Activated T-cell treated with anti-CD3 and anti-CD28 coated beads, Interleukin-2, amount 50 U/mL, for 4 hours (primary cell): Measurements from ENCODE around the gene DDX10. TPM values are rescaled to one million over a fixed set of nuclear protein-coding genes. Genes with fewer than 3 reads are reported as not detected.
"Not testable (repeated sequence)": the region's sequence is repeated elsewhere in the genome, so short reads cannot be mapped to it uniquely, and the experiment has no call there.

Experiments
- ATAC-seq, 2 donors: fragments of 200-7000 bp; cut with Tn5 transposase; one replicate each; pipeline ENCODE4 v1.10.0; 2021
- DNase-seq: peaks from one replicate; pipeline ENCODE4 v3.0.0-alpha.2; 2020
- H3K27me3 Mint-ChIP-seq: one replicate; pipeline ENCODE4 v1.8.0; 2021; ENCODE audit warnings: low read depth, mixed read lengths
- H3K36me3 Mint-ChIP-seq: one replicate; pipeline ENCODE4 v1.8.0; 2022; ENCODE audit warnings: mixed read lengths; ENCODE audit not compliant: insufficient read depth
- H3K4me1 Mint-ChIP-seq: one replicate; pipeline ENCODE4 v1.8.0; 2021; ENCODE audit warnings: low read depth, mixed read lengths
- H3K4me3 Mint-ChIP-seq: one replicate; pipeline ENCODE4 v1.8.0; 2021; ENCODE audit warnings: mild to moderate bottlenecking, moderate library complexity, mixed read lengths
- H3K9me3 Mint-ChIP-seq: one replicate; pipeline ENCODE4 v1.8.0; 2021; ENCODE audit warnings: mixed read lengths
- total RNA-seq, 3 donors: library from RNA; stranded (reverse); gene quantifications; one replicate each; pipeline ENCODE4 v1.2.1, GENCODE V29; 2021

The DDX10 gene
- total RNA-seq, 3 donors from 2014 or later, result 85.7 to 94.2 (median 91.8) TPM

- H3K9me3 Mint-ChIP-seq, result no peaks in the 10 kb centered on the region
- no peaks in the 10 kb centered on the region for H3K27me3 Mint-ChIP-seq
- peaks cover 2% of the 10 kb centered on the region for H3K36me3 Mint-ChIP-seq
- DNase-seq, result no peak
- H3K4me3 Mint-ChIP-seq, result no peak overlapping the region
- H3K4me1 Mint-ChIP-seq, result peaks cover 36% of the 10 kb centered on the region
- peak in 1 of 2 donors; percentile 25 for ATAC-seq
These were observed 125.8 kb downstream of the DDX10 start for GRCh38 chr11:108790501-108791299.

- Mint-ChIP-seq H3K4me3 (no peak overlapping the region), H3K36me3 (peaks cover 7% of the 10 kb centered on the region), H3K9me3 (peaks cover 3% of the 10 kb centered on the region), H3K4me1 (peaks cover 31% of the 10 kb centered on the region), H3K27me3 (no peaks in the 10 kb centered on the region)
- DNase-seq (no peak), ATAC-seq (no peak)
These were observed 128.3 kb downstream of the DDX10 start for GRCh38 chr11:108793138-108793537.

DNA sequence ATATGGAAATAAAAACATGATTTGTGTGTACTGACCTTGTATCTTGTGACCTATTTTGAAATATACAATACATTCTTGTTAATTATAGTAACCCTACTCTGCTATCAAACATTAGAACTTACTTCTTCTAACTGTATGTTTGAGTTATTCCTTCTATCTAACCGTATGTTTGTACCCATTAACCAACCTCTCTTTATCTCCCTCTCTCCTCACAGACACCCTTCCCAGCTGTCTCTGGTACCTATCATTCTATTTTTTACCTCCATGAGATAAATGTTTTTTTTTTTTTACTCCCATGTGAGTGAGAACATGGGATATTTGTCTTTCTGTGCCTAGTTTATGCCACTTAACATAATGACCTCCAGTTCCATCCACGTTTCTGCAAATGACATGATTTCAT is 128.7 kb downstream of the DDX10 start:
- ATAC-seq (no peak), DNase-seq (no peak)
- Mint-ChIP-seq H3K9me3 (peaks cover 3% of the 10 kb centered on the region), H3K36me3 (peaks cover 7% of the 10 kb centered on the region), H3K4me3 (no peak overlapping the region), H3K4me1 (peaks cover 28% of the 10 kb centered on the region), H3K27me3 (no peaks in the 10 kb centered on the region)

GRCh38 chr11:108796551-108796950 is 131.7 kb downstream of the DDX10 start:
- ATAC-seq (no peak), DNase-seq (no peak)
- H3K27me3 Mint-ChIP-seq, result no peaks in the 10 kb centered on the region
- H3K9me3 Mint-ChIP-seq, result peaks cover 3% of the 10 kb centered on the region
- H3K36me3 Mint-ChIP-seq, result peaks cover 9% of the 10 kb centered on the region
- no peak overlapping the region for H3K4me3 Mint-ChIP-seq
- peaks cover 5% of the 10 kb centered on the region for H3K4me1 Mint-ChIP-seq

GRCh38 chr11:108797578-108798100 is 132.8 kb downstream of the DDX10 start:
- no peak for DNase-seq
- peaks cover 9% of the 10 kb centered on the region for H3K36me3 Mint-ChIP-seq

GRCh38 chr11:108802492-108802891 is 137.6 kb downstream of the DDX10 start:
- DNase-seq (no peak), ATAC-seq (no peak)
- Mint-ChIP-seq H3K36me3 (peaks cover 8% of the 10 kb centered on the region), H3K9me3 (peaks cover 3% of the 10 kb centered on the region), H3K4me1 (peaks cover 3% of the 10 kb centered on the region), H3K27me3 (no peaks in the 10 kb centered on the region), H3K4me3 (no peak overlapping the region)

More at GRCh38 chr11:108797578-108798100, 132.8 kb downstream of the DDX10 start:
- Mint-ChIP-seq H3K4me3 (no peak overlapping the region), H3K4me1 (peaks cover 5% of the 10 kb centered on the region), H3K27me3 (no peaks in the 10 kb centered on the region), H3K9me3 (peaks cover 3% of the 10 kb centered on the region)
- ATAC-seq, result no peak

DNA sequence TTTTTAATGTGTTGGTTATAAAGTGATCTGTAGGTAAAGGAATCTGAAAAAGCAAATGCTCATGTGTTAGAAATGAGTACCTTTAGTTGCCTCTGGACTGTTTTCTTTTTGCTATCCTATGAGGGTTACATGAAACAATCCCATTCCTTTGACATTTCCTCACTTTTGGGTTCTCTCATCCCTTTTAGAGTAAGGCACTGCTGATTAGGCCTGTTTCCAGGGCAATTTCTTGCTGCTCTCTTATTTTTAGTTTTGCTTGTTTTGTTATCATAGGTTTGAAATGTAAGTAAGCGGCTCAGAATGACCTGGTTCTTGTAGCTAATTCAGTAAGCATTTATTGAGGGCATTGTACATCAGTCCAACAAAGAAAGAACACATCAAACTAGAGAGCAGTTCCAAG is 138.9 kb downstream of the DDX10 start:
- no peaks in the 10 kb centered on the region for H3K27me3 Mint-ChIP-seq
- H3K4me3 Mint-ChIP-seq, result no peak overlapping the region
- H3K9me3 Mint-ChIP-seq, result peaks cover 3% of the 10 kb centered on the region
- no peak for DNase-seq
- ATAC-seq, result no peak
- peaks cover 9% of the 10 kb centered on the region for H3K36me3 Mint-ChIP-seq
- H3K4me1 Mint-ChIP-seq, result no peaks in the 10 kb centered on the region

DNA sequence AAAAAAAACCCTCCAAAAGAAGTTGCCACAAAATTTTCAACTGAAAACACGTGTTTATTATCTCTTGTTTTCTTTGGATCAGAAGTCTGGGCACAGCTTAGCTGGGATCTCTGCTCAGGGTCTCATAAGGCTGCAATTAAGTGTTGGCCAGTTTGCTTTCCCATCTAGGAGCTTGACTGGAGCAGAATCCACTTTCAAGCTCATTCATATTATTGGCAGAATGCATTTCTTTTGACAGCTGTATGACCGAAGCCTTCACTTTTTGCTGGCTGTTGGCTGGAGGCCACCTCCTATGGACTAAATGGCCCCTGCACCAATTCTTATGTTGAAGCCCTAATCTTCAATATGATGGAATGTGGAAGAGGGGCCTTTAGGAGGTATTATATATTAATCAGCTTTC is 139.6 kb downstream of the DDX10 start:
- ATAC-seq, result no peak
- H3K4me1 Mint-ChIP-seq, result peaks cover 5% of the 10 kb centered on the region
- H3K36me3 Mint-ChIP-seq, result peaks cover 11% of the 10 kb centered on the region

GRCh38 chr11:108805030-108805429 is 140.2 kb downstream of the DDX10 start:
- no peak for DNase-seq
- Mint-ChIP-seq H3K36me3 (peaks cover 15% of the 10 kb centered on the region), H3K4me3 (no peak overlapping the region), H3K9me3 (peaks cover 3% of the 10 kb centered on the region), H3K4me1 (peaks cover 5% of the 10 kb centered on the region), H3K27me3 (no peaks in the 10 kb centered on the region)
- no peak for ATAC-seq

More for the DNA sequence above, 139.6 kb downstream of the DDX10 start:
- DNase-seq, result no peak
- Mint-ChIP-seq H3K9me3 (peaks cover 3% of the 10 kb centered on the region), H3K27me3 (no peaks in the 10 kb centered on the region), H3K4me3 (no peak overlapping the region)

DNA sequence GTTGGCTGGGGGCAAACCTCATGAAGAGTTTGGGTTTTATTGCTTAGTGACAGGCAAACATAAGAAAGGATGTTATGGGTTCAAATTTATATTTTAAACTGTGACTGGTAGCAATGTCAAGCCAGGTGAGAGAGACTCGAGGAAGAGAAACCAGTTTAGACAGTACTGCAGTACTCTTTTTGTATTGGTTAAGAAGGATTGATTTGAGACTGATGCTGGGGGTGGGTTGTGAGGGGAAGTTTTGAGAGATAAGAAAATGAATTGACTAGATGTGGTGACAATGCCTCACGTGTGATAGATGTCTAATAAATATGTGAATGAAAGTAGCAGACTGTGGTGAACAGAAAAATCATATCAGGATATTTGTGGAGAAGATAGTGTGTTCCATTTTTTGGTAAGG is 142.4 kb downstream of the DDX10 start:
- Mint-ChIP-seq H3K9me3 (peaks cover 3% of the 10 kb centered on the region), H3K27me3 (no peaks in the 10 kb centered on the region), H3K36me3 (peaks cover 18% of the 10 kb centered on the region), H3K4me1 (peaks cover 5% of the 10 kb centered on the region), H3K4me3 (no peak overlapping the region)
- ATAC-seq, result peak; percentile 27 to 48
- no peak for DNase-seq

- H3K4me3 Mint-ChIP-seq, result no peak overlapping the region
- no peaks in the 10 kb centered on the region for H3K9me3 Mint-ChIP-seq
- H3K36me3 Mint-ChIP-seq, result peaks cover 20% of the 10 kb centered on the region
- DNase-seq, result no peak
- H3K27me3 Mint-ChIP-seq, result no peaks in the 10 kb centered on the region
- peaks cover 7% of the 10 kb centered on the region for H3K4me1 Mint-ChIP-seq
- ATAC-seq, result no peak
These were observed 148.2 kb downstream of the DDX10 start for GRCh38 chr11:108813086-108813485.

DNA sequence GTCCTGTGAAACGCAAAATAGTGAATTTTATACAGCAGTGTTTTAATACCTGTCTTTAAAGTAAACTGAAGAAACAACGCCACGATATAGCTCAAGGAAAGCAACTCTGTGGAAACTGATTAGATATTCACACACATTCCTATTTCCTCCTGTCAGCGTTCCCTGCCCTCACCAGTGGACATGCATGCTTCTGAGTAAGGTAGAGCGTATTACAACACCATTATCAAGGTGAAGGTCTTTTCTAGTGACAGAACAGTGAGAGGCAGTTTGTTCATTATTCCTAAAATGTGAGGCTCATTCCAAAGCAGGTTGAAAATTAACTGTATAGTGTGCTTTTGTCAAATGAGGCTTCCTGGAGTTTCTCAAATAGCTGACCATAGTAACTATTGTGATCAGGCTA is 153.1 kb downstream of the DDX10 start:
- Mint-ChIP-seq H3K4me1 (peaks cover 3% of the 10 kb centered on the region), H3K4me3 (no peak overlapping the region), H3K27me3 (no peaks in the 10 kb centered on the region), H3K9me3 (no peaks in the 10 kb centered on the region), H3K36me3 (peaks cover 12% of the 10 kb centered on the region)
- DNase-seq (no peak), ATAC-seq (no peak)

DNA sequence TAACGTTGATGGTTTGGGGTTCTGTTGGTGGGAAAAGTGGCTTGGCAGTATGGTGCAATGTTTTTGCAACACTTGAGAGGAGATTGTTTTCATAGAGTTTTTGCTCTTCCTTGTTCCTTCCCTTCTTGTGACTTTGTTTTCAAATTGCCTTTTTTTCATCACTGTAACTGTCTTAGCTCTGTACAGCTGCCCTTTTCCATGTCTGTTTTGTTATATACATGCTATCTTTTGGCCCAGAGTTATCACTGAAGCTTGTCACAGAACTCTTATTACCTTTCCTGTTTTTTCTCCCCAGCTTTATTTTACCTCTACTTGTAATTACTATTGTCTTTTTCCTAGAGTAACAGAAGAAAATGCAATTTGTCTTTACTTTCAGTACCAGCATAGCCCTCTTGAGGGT is 154.1 kb downstream of the DDX10 start:
- Mint-ChIP-seq H3K9me3 (no peaks in the 10 kb centered on the region), H3K36me3 (peaks cover 12% of the 10 kb centered on the region), H3K27me3 (no peaks in the 10 kb centered on the region), H3K4me3 (no peak overlapping the region), H3K4me1 (peaks cover 3% of the 10 kb centered on the region)
- DNase-seq, result no peak
- no peak for ATAC-seq

DNA sequence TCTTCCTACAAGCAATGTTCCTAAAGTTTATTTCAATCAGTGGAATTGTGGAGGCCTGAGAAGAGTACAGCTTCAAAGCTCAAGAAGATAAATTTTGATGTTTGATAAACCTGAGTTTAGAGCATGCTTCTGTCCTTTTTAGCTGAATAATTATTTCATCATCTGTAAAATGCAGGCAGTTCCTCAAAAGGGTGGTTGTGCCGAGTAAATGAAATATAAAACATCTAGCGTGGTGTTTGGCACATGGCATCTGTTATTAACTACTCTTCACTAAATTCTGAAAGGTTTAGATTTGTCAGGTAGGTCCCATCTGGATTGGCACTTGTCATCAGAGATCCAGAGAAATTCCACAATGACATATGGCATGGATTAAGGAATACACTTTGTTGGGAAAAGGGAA is 155.1 kb downstream of the DDX10 start:
- DNase-seq (no peak), ATAC-seq (no peak)
- Mint-ChIP-seq H3K4me1 (peaks cover 3% of the 10 kb centered on the region), H3K4me3 (no peak overlapping the region), H3K36me3 (peaks cover 12% of the 10 kb centered on the region), H3K27me3 (no peaks in the 10 kb centered on the region), H3K9me3 (no peaks in the 10 kb centered on the region)

- H3K4me3 Mint-ChIP-seq, H3K9me3 Mint-ChIP-seq, H3K36me3 Mint-ChIP-seq, H3K27me3 Mint-ChIP-seq, DNase-seq, H3K4me1 Mint-ChIP-seq, ATAC-seq: not testable (repeated sequence)
These were observed 159.1 kb downstream of the DDX10 start for GRCh38 chr11:108823960-108824359.
